ENCODE data around the gene NAA35.

- TF ChIP-seq CTCF (IDR thresholded peaks at IDR 0.05) (no peak), POLR2A (IDR thresholded peaks at IDR 0.05) (no peak)
Measured at GRCh38 chr9:86043999-86044398, 103.1 kb downstream of the NAA35 start.

Data from heart left ventricle (tissue), 13 donors.